Stomach smooth muscle (tissue), 2 donors: Measurements from ENCODE around the gene ASPHD2.
"Not testable (repeated sequence)": the region's sequence is repeated elsewhere in the genome, so short reads cannot be mapped to it uniquely, and the experiment has no call there.

Experiments used
- H3K27ac ChIP-seq: one replicate; pipeline ENCODE4 v1.7.0; 2013; ENCODE audit warnings: mild to moderate bottlenecking, low read length, inconsistent platforms
- H3K27me3 ChIP-seq, 2 donors: one replicate each; pipeline ENCODE4 v1.7.0; 2013; ENCODE audit warnings: low read length in 2 of 2; ENCODE audit not compliant: insufficient read depth in 2 of 2, control insufficient read depth in 1 of 2
- H3K36me3 ChIP-seq, 2 donors: one replicate each; pipeline ENCODE4 v1.7.0; 2013; ENCODE audit warnings: low read length in 2 of 2; ENCODE audit not compliant: control insufficient read depth in 2 of 2, insufficient read depth in 2 of 2
- H3K4me1 ChIP-seq: one replicate; pipeline ENCODE4 v1.7.0; 2013; ENCODE audit warnings: low read length; ENCODE audit not compliant: control insufficient read depth, insufficient read depth
- H3K4me3 ChIP-seq, 2 donors: one replicate each; pipeline ENCODE4 v1.7.0; 2013; ENCODE audit warnings: low read length in 2 of 2
- H3K9ac ChIP-seq, 2 donors: one replicate each; pipeline ENCODE4 v1.7.0; 2013; ENCODE audit warnings: low read length in 2 of 2, mild to moderate bottlenecking in 1 of 2
- H3K9me3 ChIP-seq, 2 donors: one replicate each; pipeline ENCODE4 v1.7.0; 2013; ENCODE audit warnings: low read length in 2 of 2; ENCODE audit not compliant: control insufficient read depth in 2 of 2
- donor health status: healthy.
- donor health status: Pancreatic carcinoma.

Gene ASPHD2

DNA sequence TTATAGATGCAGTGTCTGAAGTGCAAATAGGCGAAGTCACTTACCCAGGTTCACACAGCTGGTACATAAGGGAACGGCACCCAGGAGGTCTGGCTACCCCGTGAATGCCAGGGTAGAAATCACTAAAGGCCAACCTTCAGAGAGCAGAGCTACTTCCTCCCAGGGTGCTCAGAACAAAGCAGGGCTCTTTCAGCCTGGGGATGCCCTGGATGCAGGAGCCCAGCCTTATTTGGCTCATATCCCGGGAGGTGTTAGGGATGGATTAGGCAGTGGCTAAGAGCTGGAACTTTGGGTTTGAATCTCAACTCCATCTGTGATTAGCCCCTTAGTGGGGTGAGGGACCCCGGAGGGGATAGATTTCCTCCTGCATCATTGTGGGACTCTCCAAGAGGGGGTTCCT lies 33.1 kb upstream of the ASPHD2 start:
- Histone ChIP-seq H3K36me3 (no peaks in the 10 kb centered on the region), H3K27ac (no peak overlapping the region), H3K9ac (no peak overlapping the region), H3K9me3 (no peaks in the 10 kb centered on the region), H3K4me1 (no peaks in the 10 kb centered on the region), H3K4me3 (no peak overlapping the region), H3K27me3 (peaks cover 0 to 2% of the 10 kb centered on the region in 2 donors)

- H3K36me3 ChIP-seq: no peaks in the 10 kb centered on the region
- peaks cover 0 to 5% of the 10 kb centered on the region in 2 donors for H3K27me3 ChIP-seq
- H3K4me1 ChIP-seq: no peaks in the 10 kb centered on the region
- no peak overlapping the region for H3K4me3 ChIP-seq
- no peaks in the 10 kb centered on the region for H3K9me3 ChIP-seq
- H3K27ac ChIP-seq: no peak overlapping the region
- H3K9ac ChIP-seq: no peak overlapping the region
These were observed 30.3 kb upstream of the ASPHD2 start for GRCh38 chr22:26398741-26399153.

DNA sequence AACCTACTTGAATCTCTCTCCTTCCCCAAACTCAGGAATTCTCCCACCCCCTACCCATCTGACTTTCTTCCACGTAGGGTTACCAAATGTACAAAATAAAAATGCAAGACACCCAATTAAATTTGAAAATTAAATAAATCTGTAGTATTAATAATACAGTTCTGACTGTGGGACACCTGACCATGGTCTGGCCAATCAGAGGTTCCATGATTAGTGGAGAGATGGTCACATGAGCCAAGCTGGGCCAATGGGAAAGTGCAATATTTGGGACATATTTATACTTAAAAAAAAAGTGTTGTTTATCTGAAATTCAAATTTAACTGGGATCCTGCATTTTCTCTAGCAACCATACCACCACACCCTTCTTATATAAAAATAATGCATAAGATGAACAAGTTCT lies 29.8 kb upstream of the ASPHD2 start:
- H3K36me3 ChIP-seq: no peaks in the 10 kb centered on the region
- peaks cover 0 to 5% of the 10 kb centered on the region in 2 donors for H3K27me3 ChIP-seq
- H3K4me3 ChIP-seq: no peak overlapping the region
- no peak overlapping the region for H3K9ac ChIP-seq
- H3K4me1 ChIP-seq: no peaks in the 10 kb centered on the region
- no peaks in the 10 kb centered on the region for H3K9me3 ChIP-seq
- no peak overlapping the region for H3K27ac ChIP-seq

DNA sequence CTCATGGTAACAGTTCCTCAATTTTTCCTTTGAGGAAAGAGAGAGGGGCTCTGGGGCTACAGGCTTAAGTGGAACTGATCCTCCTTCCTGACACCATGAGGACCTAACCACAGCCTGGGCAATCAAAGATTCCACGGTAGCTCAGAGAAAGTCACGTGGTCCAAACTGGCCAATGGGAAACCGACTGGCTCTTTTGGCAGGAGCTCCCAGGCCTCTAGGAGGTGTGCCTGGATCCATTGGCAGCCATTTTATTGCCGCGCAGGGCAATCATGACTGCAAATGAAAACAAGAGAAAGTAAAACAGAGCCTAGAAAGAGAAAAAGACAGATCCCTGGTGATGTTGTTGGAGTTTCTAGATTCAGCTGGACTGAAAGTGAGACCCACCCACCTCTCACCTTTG lies 27.3 kb upstream of the ASPHD2 start:
- no peak overlapping the region for H3K9ac ChIP-seq
- H3K9me3 ChIP-seq: no peaks in the 10 kb centered on the region
- H3K4me1 ChIP-seq: no peaks in the 10 kb centered on the region
- H3K36me3 ChIP-seq: no peaks in the 10 kb centered on the region
- no peak overlapping the region for H3K4me3 ChIP-seq
- H3K27ac ChIP-seq: no peak overlapping the region
- H3K27me3 ChIP-seq: peaks cover 0 to 18% of the 10 kb centered on the region in 2 donors

GRCh38 chr22:26404851-26405421 lies 24.1 kb upstream of the ASPHD2 start:
- no peaks in the 10 kb centered on the region for H3K36me3 ChIP-seq
- H3K27ac ChIP-seq: no peak overlapping the region
- H3K4me3 ChIP-seq: no peak overlapping the region
- H3K27me3 ChIP-seq: peaks cover 0 to 18% of the 10 kb centered on the region in 2 donors
- H3K9me3 ChIP-seq: no peaks in the 10 kb centered on the region
- no peaks in the 10 kb centered on the region for H3K4me1 ChIP-seq
- H3K9ac ChIP-seq: no peak overlapping the region

- Histone ChIP-seq H3K9ac (no peak overlapping the region), H3K27me3 (peaks cover 0 to 19% of the 10 kb centered on the region in 2 donors), H3K4me1 (no peaks in the 10 kb centered on the region), H3K36me3 (no peaks in the 10 kb centered on the region), H3K9me3 (no peaks in the 10 kb centered on the region), H3K4me3 (no peak overlapping the region), H3K27ac (no peak overlapping the region)
These were observed 22.9 kb upstream of the ASPHD2 start for GRCh38 chr22:26406118-26406517.

- H3K4me1 ChIP-seq, H3K4me3 ChIP-seq, H3K27ac ChIP-seq, H3K36me3 ChIP-seq, H3K9ac ChIP-seq, H3K9me3 ChIP-seq: not testable (repeated sequence)
- peaks cover 0 to 17% of the 10 kb centered on the region in 2 donors for H3K27me3 ChIP-seq
These were observed 20.4 kb upstream of the ASPHD2 start for GRCh38 chr22:26408562-26409220.

GRCh38 chr22:26409719-26410335 lies 19.2 kb upstream of the ASPHD2 start:
- no peaks in the 10 kb centered on the region for H3K4me1 ChIP-seq
- H3K27ac ChIP-seq: no peak overlapping the region
- no peak overlapping the region for H3K9ac ChIP-seq
- H3K9me3 ChIP-seq: no peaks in the 10 kb centered on the region
- H3K4me3 ChIP-seq: no peak overlapping the region
- peaks cover 0 to 13% of the 10 kb centered on the region in 2 donors for H3K27me3 ChIP-seq
- H3K36me3 ChIP-seq: no peaks in the 10 kb centered on the region

DNA sequence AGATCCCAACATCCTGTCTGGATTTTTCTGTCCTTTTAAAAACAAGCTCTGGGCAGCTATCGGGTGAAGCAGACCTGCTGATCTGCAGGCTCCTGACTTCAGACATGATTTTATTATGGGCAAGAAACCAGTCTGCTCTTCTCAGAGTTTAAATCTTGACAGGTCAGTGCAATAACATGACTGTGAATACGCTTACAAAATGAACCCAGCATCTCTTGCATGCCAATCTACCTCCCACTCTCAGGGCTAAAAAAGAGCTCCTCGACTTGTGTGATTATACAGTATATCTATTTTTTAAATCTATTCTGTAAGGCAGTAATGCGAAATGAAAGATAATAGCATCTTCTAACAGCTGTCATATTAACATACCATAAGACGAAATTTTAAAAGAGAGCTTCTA lies 18.7 kb upstream of the ASPHD2 start:
- Histone ChIP-seq H3K9ac (no peak overlapping the region), H3K27ac (no peak overlapping the region), H3K9me3 (no peaks in the 10 kb centered on the region), H3K4me3 (no peak overlapping the region), H3K36me3 (no peaks in the 10 kb centered on the region), H3K27me3 (peaks cover 0 to 8% of the 10 kb centered on the region in 2 donors), H3K4me1 (no peaks in the 10 kb centered on the region)

DNA sequence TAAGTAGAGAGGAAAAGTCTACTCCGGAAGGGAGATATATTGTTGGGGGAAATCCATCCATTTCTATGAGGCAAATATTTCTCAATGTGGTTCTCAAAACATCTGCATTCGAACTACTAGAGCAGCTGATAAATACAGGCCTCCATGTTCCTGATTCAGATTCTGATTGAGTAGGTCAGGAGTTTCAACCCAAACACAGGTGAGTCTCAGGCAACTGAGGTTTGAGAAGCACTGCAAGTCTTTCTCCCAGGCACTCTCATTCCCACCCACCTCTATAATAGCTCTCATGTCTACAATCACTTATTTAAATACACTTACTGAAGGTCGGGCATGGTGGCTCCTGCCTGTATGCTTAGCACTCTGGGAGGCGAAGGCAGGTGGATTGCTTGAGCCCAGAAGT lies 14.7 kb upstream of the ASPHD2 start:
- Histone ChIP-seq H3K9me3 (no peaks in the 10 kb centered on the region), H3K27me3 (peaks cover 0 to 4% of the 10 kb centered on the region in 2 donors), H3K36me3 (no peaks in the 10 kb centered on the region), H3K9ac (no peak overlapping the region), H3K4me3 (no peak overlapping the region), H3K27ac (no peak overlapping the region), H3K4me1 (peaks cover 17% of the 10 kb centered on the region)

GRCh38 chr22:26416256-26416655 lies 12.8 kb upstream of the ASPHD2 start:
- no peaks in the 10 kb centered on the region for H3K36me3 ChIP-seq
- H3K27ac ChIP-seq: no peak overlapping the region
- H3K9me3 ChIP-seq: no peaks in the 10 kb centered on the region
- peaks cover 17% of the 10 kb centered on the region for H3K4me1 ChIP-seq
- peaks cover 0 to 2% of the 10 kb centered on the region in 2 donors for H3K27me3 ChIP-seq
- no peak overlapping the region for H3K9ac ChIP-seq
- no peak overlapping the region for H3K4me3 ChIP-seq
